Measurements from ENCODE around the gene PPT2. TPM values are rescaled to one million over a fixed set of nuclear protein-coding genes. Genes with fewer than 3 reads are reported as not detected.
A peak's percentile ranks its signal among the peaks of the same experiment; 100 is the strongest.

PPT2 gene
- total and polyA plus RNA-seq, 2 donors (not counting 3 experiments of a cell fraction or from before 2014, with no cell fraction given), result 27.2 to 47.3 TPM

- no peak overlapping the region for H3K27ac ChIP-seq (ENCODE audit: insufficient read depth, low read depth, low read length)
- dilution Hi-C loops (cut with MboI; ENCODE audit: extremely low pct_ligation_motif_present, low sequenced_read_pairs), result no loop called here
Observed at GRCh38 chr6:32108727-32109113, 45.2 kb upstream of the PPT2 start.

DNA sequence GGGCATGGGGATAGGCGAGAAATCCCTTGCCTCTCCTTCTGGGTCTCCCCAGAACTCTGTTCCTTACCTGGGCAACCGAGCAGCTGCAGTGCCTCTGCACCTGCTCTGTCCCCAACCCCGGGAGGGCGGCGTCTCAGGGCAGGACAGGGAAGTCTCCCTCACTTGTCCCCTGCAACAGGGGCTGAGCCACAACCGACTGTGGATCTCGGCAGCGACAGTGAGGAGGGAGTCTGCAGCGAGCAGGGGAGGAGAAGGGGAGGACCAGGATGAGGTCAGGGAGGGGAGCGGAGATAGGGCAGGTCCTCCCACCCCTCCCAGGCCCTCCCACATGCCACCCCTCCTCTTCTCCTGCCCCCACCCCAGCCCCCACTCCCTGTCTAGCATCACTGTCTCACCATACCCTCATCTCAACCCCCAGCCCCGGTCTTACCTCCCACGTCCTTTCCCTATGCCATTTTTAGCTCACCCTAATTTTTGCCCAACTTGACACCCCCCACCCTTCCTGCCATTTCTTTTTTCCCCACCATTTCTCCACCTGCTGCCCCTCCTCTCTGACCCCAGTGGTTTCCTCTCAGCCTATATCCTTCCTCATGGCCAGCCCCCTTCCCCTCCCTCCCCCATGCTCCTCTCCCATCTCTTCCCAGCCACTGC lies 44.7 kb upstream of the PPT2 start, which contains the start of gene TNXB:
Gene TNXB, minus strand, starts transcription at position 225 of the 651 bp plus-strand sequence. CDS start 11,140 bp downstream, outside the sequence.
- no peak within 1 kb of the TSS for H3K27ac ChIP-seq (ENCODE audit: insufficient read depth, low read depth, low read length)
- intact Hi-C loops (cut with micrococcal nuclease) (no loop called here), dilution Hi-C loops (cut with MboI; ENCODE audit: extremely low pct_ligation_motif_present, low sequenced_read_pairs) (no loop called here)
- ChIA-PET POLR2A (interaction anchor here (0.6 kb wide), 1 partner anchor 163 kb away, joined by 9 read pairs; the partner anchor contains the start of gene CFB), CTCF (interaction anchor here (1.3 kb wide), 1 partner anchor 86 kb away, joined by 3 read pairs; no protein-coding TSS in a partner anchor)
- H3K36me3 ChIP-seq (ENCODE audit: control insufficient read depth in 2 of 2, extremely low read depth in 1 of 2, insufficient read depth in 2 of 2, low read length in 2 of 2), result peaks cover 0 to 2% of the 10 kb centered on the region in 2 experiments
- BruUV-seq (replicated peaks), result no TSS peak
- no peak for TF ChIP-seq FOS (IDR thresholded peaks at IDR 0.05; ENCODE audit: borderline replicate concordance, insufficient read depth, low read length)
- TF ChIP-seq EZH2 (IDR thresholded peaks at IDR 0.05; ENCODE audit: borderline replicate concordance, low read depth, low read length, severe bottlenecking), result peak; percentile 2
- peak; percentile 9 for TF ChIP-seq POLR2AphosphoS5 (IDR thresholded peaks at IDR 0.05; ENCODE audit: insufficient read depth, low read depth, low read length)
- peaks cover 17 to 18% of the 10 kb centered on the region in 2 experiments for H3K27me3 ChIP-seq (ENCODE audit: control insufficient read depth in 2 of 2, insufficient read depth in 2 of 2, low read length in 2 of 2)
- no peaks in the 10 kb centered on the region for H4K20me1 ChIP-seq (replicated peaks; ENCODE audit: control insufficient read depth, extremely low read depth, insufficient read depth, low read length)
- no peak within 1 kb of the TSS for H2AFZ ChIP-seq (ENCODE audit: low read depth, low read length)
- no peak for FAIRE-seq
- H3K4me3 ChIP-seq (replicated peaks in 1 of 3; ENCODE audit: insufficient read depth in 1 of 3, low read depth in 1 of 3, low read length in 3 of 3), result no peak within 1 kb of the TSS
- H3K79me2 ChIP-seq (ENCODE audit: control insufficient read depth, insufficient read depth, low read length), result no peaks in the 10 kb centered on the region
- DNase-seq (ENCODE audit: low read depth, low spot score), result no peak
- no peaks in the 10 kb centered on the region for H3K4me1 ChIP-seq (ENCODE audit: control insufficient read depth, extremely low read depth, insufficient read depth, low read length)
- H3K9ac ChIP-seq (replicated peaks; ENCODE audit: extremely low read depth, insufficient read depth, low read length), result no peak within 1 kb of the TSS
- no peaks in the 10 kb centered on the region for H3K9me3 ChIP-seq (replicated peaks; ENCODE audit: control insufficient read depth, insufficient read depth, low read length)
- no peak within 1 kb of the TSS for H3K4me2 ChIP-seq (ENCODE audit: insufficient read depth, low read length)
- no peaks in the 10 kb centered on the region for H3K9me1 ChIP-seq (replicated peaks; ENCODE audit: control insufficient read depth, extremely low read depth, insufficient read depth, low read length)

More at GRCh38 chr6:32108727-32109113, 45.2 kb upstream of the PPT2 start:
- H3K27me3 ChIP-seq (ENCODE audit: control insufficient read depth in 2 of 2, insufficient read depth in 2 of 2, low read length in 2 of 2), result peaks cover 17 to 18% of the 10 kb centered on the region in 2 experiments
- intact Hi-C loops (cut with micrococcal nuclease), result no loop called here
- no peaks in the 10 kb centered on the region for H3K9me1 ChIP-seq (replicated peaks; ENCODE audit: control insufficient read depth, extremely low read depth, insufficient read depth, low read length)
- H3K79me2 ChIP-seq (ENCODE audit: control insufficient read depth, insufficient read depth, low read length), result no peaks in the 10 kb centered on the region
- FAIRE-seq, result no peak
- H3K36me3 ChIP-seq (ENCODE audit: control insufficient read depth in 2 of 2, extremely low read depth in 1 of 2, insufficient read depth in 2 of 2, low read length in 2 of 2), result peaks cover 0 to 2% of the 10 kb centered on the region in 2 experiments
- ChIA-PET POLR2A (no interaction called here), CTCF (interaction anchor here (1.3 to 2.4 kb wide), 2 partner anchors 16 to 87 kb away, joined by 3 to 6 read pairs; no protein-coding TSS in a partner anchor)
- DNase-seq (ENCODE audit: low read depth, low spot score), result no peak
- no peak overlapping the region for H2AFZ ChIP-seq (ENCODE audit: low read depth, low read length)
- no peak overlapping the region for H3K4me2 ChIP-seq (ENCODE audit: insufficient read depth, low read length)
- TF ChIP-seq JUN (IDR thresholded peaks at IDR 0.05; ENCODE audit: borderline replicate concordance, insufficient read depth, insufficient read length, low read depth), result no peak
- peak; percentile 33 for TF ChIP-seq EZH2 (IDR thresholded peaks at IDR 0.05; ENCODE audit: borderline replicate concordance, low read depth, low read length, severe bottlenecking)
- no peaks in the 10 kb centered on the region for H4K20me1 ChIP-seq (replicated peaks; ENCODE audit: control insufficient read depth, extremely low read depth, insufficient read depth, low read length)
- H3K4me1 ChIP-seq (ENCODE audit: control insufficient read depth, extremely low read depth, insufficient read depth, low read length), result no peaks in the 10 kb centered on the region
- BruUV-seq (replicated peaks), result no TSS peak
- no peak overlapping the region for H3K4me3 ChIP-seq (replicated peaks in 1 of 3; ENCODE audit: insufficient read depth in 1 of 3, low read depth in 1 of 3, low read length in 3 of 3)
- H3K9ac ChIP-seq (replicated peaks; ENCODE audit: extremely low read depth, insufficient read depth, low read length), result no peak overlapping the region
- H3K9me3 ChIP-seq (replicated peaks; ENCODE audit: control insufficient read depth, insufficient read depth, low read length), result no peaks in the 10 kb centered on the region

All from endothelial cell of umbilical vein (primary cell).